ENCODE data around the gene PIP5KL1.

Gene PIP5KL1, protein sequence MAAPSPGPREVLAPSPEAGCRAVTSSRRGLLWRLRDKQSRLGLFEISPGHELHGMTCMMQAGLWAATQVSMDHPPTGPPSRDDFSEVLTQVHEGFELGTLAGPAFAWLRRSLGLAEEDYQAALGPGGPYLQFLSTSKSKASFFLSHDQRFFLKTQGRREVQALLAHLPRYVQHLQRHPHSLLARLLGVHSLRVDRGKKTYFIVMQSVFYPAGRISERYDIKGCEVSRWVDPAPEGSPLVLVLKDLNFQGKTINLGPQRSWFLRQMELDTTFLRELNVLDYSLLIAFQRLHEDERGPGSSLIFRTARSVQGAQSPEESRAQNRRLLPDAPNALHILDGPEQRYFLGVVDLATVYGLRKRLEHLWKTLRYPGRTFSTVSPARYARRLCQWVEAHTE

DNA sequence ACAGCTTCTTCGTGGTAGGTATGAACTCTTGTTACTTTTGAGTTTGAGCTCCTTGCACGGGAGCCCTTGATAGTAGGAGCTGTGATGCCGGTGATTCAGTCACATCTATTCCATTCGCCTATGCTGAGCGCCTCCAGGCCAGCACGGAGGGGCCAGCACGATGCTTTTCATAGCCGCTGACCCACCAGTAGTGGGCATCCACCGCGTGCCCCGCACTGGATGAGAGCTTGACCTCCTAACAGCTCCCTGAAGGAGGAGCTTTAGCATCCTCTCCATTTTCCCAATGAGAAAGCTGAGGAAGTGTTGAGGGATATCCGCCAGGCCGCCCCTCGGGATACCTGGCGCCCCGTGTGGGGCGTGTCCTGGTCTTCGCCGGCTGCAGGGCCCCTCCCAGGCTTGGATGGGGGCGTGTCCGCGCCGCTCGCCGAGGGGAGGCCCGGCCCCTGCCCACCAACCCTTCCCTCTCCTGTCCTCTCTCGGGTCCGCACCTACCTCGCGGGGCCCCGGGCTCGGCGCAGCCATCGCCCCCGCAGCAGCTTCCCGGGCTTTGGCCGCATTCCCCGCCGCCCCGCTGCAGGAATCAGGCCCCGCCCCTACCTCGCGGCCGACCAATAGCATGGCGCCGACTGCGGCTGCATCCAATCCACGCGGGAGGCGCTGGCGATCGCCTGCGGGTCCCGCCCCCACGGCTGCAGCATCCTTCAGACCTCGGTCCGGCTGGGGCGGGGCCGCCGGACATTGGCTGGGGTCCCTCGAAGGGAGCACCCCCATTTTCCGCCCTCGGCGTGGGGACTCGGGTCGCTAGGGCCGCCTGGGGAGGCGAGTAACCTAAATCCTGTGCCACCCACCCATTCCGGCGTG, at the start of gene PIP5KL1:
Gene PIP5KL1, minus strand, starts transcription at position 547 of the 861 bp plus-strand sequence. Its CDS starts 25 bp downstream, at position 522.
- DNase-seq (ENCODE audit: low read depth) = peak; percentile 69

DNA sequence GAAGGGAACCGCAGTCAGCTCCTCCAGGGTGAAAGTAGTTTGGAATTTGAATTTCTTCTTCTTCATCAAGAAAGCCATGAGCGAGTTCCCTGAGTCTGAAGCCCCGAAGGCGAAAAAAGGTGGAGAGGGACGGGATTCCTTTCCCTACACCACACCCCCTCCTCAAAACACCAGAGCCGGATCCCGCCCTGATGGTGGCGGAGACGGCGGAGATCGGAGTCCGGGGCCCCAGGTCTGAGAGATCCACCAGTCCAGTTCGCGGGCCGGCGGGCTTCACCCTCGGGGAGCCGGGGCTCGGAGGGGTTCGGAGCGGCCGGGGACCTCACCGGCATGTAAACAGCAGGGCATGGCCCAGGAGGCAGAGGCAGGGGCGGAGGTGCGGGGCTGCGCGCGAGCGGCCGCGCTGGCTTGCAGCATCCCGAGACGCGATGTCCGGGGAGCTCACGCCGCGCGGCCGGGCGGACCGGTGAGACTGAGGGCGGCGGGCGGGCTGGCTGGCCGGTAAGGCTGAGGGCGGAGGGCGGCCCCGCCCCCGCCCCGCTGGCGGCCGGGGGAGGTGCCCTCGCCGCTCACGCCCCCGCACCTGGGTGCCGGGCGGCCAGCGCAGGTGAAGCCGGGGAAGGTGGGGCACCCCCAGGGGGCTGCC, 49.6 kb upstream of the PIP5KL1 start:
- no peak for DNase-seq (ENCODE audit: low read depth)

DNA sequence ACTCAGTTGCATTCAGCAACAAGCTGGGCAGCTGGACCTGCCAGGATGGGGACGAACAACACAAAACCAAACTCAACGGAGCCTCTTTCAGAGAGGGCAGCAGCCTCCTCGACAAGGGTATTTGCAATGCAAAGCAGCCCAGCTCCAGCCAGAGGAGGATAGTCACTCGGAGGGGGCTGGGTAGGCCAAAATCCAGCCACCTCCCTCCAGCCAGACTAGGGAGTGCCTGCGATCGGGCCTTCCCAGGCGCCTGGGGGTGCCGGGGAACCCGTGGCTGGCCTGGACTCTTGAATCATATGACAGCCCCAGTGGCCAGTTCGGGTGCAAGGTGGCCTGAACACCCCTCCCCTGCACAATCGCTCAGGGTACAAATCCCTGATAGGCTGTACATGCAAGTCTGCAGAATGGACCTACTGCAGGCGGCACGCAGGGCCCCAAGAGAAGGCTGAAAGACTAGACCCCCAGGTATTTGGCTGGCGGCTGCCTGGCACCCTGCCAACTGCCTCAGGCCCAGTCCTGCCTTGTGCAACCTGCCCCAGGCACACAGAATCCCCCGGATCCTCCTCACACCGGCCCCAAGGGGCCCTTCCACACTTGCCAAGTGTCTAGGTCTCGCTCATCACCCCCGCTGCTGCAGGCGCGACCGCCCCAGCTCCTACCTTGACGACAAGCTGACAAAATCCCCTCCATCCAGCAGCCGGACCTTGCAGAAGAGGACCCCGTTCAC, 48.9 kb upstream of the PIP5KL1 start:
- DNase-seq (ENCODE audit: low read depth) = no peak

DNA sequence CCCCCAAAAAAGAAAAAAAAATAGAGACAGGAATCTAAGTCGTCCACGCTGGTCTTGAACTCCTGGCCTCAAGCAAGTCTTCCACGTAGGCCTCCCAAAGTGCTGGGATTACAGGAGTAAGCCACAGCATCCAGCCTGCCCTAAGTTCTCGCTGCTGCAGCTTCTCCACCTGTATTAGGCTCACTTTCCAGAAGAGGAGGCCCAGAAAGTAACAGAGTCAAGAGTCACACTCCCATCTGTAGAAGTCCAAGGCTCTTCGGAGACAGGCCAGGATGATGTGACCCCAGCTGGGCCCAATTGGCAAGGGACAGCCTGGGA, 48.4 kb upstream of the PIP5KL1 start:
- no peak for DNase-seq (ENCODE audit: low read depth)

DNA sequence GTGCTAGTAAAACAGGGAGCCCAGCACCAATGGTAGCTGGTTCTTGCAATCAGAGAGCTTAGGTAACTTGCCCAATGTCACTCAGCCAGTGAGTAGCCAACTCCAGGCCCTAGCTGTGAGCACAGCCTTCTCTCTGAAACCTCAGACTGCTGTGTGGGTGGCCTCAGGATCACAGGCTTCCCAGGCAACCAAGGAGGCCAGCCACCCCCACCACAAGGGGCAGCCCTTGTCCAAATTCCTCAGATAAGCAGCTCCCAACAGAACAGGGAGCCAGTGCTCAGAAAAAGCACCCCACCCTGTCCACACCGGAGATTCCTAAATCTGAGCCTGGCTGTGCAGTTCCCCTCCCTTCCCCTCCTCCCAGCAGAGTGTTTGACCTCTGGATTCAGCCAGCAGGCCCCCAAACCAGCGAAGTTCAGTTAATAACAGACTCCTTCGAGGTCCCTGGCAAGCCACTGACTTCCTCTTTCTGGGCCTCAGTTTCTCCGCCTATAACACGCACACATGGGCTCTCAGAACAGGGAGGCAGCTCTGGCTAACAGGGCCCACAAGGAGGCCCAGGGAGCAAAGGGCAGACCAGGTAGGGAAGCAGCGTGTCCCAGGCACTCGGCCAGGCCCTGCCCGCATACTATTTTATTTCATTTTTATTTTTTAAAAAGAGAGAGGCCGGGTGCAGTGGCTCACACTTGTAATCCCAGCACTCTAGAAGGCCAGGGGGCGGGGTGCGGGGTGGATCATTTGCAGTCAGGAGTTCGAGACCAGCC, 47.5 kb upstream of the PIP5KL1 start:
- DNase-seq (ENCODE audit: low read depth) = peak; percentile 89

DNA sequence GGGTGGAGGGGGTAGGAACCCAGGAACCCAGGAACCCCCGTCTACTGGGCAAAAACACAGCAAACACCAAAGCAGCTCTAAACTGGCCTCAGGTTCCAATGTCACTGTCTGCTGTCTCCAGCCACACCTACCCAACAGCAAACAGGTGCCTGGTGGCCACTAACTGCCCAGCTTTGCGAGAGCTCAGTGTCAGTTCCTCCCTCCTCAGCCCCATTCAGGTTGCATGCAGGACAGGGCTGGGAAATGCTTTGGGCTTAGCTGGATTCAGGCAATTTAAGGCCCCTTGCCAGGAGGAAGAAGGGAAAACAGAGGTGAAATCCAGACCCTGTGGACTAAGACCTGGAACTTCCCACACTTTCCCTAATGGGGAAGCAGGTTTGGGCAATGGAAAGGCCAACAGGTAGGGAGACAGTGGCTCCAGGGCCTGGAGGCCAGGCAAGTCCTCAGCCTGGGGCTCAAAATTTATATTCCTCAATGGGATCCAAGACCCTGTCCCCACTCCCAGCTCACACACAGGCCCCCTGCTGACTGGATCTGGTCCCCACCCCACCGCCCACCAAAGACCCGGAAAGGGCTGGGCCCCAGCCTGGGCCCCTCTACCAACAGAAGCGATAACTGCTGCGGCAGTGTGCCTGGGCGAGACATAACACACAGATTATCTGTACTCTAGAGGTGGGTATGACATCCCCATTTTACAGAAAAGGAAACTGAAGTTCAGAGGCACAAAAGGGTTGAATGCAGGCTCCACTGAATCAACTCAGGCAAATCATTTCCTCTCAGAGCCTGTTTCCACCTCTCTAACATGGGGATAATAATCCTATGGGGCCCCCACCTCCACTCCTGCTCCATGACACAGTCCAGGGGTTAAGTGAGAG, 46.7 kb upstream of the PIP5KL1 start:
- DNase-seq (ENCODE audit: low read depth) = no peak

DNA sequence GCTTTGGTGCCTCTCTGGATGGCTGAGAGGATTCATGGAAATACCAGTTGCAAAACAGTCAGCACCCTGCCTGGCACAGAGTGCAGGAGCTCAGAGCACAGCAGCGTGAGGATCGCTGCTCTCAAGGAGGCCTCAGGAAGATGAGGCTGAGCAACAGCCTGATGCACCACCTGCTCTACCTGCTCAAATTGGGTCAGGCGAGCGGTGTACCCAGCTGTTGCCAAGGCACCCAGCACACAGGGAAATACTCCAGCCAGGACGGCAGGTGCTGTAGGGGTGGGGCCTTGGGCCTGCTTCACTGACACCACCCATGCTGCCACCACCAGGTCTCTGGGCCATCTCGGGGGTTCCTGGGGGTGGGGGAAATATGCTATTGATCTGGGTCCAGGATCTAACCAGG, 45.9 kb upstream of the PIP5KL1 start:
- DNase-seq (ENCODE audit: low read depth) = no peak

DNA sequence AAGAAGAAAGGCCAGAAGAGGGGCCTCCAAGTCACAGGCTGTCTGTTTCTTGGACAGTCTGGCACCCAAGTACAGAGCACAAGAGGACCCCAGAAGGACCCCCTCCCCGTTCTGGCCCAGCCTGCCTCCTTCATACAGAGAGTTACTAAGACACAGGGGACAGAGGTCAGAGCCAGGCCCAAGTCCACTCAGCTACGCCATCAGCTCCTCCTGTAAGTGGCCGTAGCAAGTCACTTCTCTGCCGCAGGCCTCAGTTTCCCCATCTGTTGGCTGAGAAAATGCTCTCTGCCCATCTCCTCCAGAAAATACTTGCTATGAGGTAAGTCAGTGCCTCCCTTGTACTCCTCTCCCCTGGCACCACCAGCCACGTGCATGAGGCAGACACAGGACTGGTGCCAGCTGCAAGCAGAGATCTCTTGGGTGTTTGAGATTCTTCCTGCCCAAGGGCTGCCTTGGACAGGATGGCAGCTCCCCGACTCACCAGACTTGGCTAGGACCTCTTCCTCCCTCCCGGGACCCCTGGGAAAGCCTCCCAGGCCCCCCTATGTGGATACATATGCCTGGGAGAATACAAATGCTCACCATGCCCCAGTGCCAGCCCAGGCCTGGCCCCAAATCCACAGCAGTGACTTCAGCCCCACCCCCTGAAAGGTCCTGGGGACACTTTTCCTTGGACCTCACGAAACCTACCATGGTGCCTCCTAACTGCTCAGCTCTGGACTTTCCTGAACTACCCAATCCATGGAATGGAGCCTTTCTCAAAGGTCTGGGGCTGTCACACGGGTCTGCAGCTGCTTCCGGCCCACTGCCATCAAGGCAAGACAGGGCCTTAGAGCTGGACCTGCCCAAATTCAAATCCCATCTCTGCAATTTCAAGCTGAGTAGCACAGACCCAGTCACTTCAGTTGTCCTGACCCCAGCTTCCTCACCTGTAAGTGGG, 45.1 kb upstream of the PIP5KL1 start:
- DNase-seq (ENCODE audit: low read depth) = no peak

DNA sequence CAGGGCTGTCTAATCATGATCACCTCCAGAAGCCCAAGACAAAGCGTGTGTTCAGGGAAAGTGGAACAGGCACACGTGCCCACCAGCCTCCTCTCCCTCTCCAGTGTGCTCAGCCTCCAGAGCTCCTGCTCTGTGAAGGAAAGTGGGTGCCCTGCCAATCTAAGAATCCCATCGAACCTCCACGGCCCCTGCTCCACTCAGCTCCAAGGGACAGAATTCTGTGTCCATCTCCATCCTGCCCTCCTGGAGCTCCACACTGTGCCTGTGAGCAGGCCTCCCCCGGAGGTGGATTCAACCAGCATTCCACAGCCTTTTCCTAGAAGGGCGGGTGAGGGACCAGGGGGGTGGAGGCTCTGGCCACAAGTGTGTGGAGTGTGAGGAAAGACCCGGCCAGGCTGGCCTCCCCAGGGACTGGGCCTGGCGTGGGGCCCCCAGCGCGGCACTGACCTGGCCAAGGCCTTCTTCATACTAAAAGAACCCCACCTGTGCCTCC, 44.2 kb upstream of the PIP5KL1 start:
- DNase-seq (ENCODE audit: low read depth) = no peak

DNA sequence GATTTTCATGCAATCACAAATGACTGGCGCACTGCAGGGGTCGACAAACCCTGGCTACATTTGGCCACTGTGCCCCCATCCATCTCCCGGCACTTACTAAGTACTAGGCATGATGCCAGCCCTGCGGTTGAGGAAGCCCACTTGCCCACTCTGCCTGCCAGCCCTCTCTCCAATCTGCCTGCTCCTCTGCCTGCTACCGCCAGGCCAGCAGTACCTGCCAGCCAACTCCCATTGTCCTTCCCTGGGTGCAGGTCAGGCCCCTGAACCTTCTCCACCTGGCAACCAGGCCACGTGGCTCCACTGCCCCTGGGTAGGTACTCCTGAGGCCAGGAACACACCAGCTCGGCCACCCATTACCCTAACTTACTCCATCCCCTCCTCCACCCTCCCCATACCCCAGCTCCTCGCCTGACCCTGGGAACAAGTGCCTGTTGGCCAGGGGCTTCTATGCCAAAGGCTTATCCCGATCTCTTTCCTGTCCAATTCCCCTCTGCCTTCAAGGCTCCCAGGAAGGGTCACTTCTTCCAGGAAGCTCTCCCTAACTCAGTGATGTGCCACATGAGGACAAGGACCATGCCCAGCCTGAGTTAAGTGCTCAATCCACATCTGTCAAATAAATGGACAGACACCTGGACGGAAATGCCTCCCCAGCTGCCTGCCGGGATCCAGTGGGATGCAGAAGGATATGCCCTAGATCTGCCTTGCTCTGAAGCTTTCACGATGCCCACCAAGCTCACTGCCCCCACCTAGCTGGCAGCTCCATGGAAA, 43.6 kb upstream of the PIP5KL1 start:
- DNase-seq (ENCODE audit: low read depth) = no peak

DNA sequence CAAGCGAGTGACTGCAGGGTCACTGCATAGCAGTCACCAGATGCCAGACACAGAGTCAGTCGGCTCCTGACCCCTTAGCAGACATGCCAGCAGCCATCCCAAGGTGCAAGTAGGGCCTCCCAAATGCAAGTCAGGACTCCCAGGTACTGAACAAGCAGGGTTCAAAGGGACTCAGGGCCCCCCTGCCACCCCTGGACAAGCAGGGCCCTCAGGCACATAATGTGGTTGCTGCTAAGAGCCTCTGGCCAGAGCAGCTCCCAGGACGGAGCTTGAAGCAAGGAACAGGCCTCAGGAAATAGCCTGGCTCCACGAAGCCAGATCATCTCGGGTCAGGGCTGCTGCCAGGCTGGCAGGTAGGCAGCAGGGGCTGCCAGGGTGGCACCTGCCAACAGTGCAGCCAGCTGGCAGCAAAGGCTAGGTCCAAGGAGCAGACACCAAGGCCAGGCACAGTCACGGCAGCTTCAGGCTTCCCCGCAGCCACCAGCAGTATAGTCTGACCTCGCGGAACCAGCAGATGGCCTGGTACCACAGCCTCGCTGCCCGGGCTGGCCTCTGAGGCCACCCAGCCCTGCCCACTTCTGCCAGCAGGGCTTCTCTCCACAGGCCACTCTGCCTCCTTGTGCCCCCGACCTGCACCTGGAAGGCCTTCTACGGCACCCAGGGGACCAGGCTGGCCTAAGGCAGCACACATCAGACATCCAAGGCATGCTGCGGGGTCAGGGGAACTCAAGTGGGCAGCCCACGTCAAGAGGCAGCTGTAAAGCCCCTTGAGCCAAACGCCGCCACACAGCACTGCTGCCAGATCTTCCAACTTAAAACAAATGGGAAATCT, 42.8 kb upstream of the PIP5KL1 start:
- DNase-seq (ENCODE audit: low read depth) = no peak

DNA sequence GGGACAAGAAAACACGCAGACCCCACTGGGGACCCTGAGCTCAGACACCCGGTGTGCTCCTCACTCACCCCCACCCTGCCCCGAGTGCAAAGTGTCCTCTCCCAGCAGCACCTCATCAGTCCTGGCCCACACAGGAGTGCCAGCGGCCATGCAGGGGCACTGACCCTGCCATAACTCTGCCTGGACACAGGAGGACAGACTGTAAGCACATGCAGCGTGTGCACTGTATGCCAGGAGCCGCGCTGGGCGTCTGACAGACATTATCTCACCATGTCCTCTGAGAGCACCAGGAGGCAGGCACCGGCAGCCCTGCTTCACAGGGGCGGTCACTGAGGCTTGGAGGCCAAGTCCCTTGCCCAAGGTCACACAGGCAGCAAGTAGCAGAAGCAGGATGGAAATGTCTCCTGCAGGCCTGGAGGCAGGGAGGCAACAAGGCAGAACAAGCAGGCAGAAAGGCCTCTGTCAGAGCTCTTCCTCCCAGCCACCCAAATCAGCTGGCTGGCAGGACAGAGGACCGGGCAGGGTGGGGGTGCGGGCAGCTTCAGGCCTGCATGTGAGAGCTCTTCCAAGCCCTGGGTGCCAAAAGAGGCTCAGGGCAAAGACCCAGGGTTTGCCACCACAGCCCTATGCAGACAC, 41.8 kb upstream of the PIP5KL1 start:
- DNase-seq (ENCODE audit: low read depth) = no peak

DNA sequence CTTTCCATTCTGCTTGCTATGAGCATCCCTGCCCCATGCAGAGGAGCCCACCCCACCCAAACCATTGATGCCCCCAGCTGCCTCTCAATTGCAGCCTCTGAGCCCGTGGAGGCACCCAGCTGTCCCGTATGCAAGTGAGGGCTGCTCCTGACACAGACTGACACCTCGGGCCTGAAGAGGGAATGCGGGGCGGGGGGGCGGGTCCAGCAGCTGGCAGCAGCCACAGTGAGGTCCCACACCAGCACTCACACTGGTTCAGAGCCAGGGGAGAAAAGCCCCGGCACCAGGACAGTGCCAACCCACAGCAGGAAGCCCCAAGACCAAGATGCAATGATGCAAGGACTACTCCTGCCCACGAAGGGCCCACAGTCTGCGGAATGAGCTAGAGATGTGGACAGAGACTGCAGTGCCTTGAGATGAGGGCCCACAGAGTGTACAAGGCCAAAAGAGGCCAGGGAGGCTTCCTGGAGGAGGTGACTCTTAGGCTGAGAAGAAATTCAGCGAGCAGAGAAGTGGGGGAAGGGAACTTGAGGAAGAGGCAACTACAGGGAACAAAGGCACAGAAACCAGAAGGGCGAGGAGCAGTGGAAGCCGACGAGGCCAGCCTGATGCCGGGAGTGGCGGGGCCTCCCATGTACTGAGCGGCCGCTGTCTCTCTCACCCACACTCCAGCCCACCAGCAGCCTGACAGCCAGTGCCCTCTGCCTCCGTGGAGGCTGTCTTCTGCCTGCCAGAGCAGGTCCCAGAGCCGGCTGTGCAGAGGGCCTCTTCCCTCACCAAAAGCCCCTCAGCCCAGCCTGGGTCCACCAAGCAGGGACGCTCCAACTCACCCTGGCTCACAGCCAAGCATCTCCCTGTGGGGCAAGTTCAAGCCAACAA, 41.0 kb upstream of the PIP5KL1 start:
- no peak for DNase-seq (ENCODE audit: low read depth)

DNA sequence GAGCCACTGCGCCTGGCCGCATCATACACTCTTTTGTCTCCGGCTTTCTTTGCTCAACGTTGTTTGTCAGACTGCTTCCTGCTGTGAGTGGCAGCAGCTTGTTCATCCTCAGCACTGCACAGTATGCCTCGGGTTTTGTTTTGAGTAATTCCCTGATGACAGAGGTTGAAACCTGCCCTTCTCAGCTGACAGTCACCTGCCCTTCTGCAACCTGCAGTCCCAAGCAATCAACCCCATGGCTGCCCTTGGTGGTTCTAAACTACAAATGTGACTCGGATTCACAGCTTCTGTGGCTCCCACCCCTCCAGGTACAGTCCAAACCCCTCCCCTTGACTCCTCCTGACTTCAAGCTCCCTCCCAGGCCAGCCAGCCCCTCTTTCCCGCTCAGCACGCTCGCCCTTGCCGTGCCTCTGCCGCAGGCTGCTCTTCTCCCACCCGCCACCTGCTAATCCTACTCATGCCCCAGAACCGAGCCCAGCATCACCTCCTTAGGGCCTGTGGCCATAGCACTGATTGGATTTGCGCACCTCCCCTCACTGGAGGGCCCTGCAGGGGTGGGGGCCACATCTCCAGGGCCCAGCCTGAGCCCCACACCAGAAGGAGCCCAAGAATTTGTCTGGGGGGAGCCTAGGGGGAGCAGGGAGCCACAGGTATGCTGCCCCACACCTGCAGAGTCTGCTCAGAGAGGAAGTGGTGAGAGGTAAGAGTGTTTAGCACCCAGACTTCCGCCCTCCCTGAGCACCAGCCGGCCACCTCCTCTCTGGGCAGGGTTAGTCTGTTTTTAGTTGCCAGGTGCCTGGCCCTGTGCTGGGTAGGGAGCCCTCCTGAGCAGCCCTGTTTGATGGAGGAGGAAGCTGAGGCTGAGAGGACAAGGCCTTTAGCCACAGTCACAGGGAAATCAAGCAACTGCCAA, 40.1 kb upstream of the PIP5KL1 start:
- DNase-seq (ENCODE audit: low read depth) = no peak

All from amniotic epithelial cell (primary cell).